Hepatocyte (in vitro differentiated cells): ENCODE data around the gene HOXC9. TPM values are rescaled to one million over a fixed set of nuclear protein-coding genes. Genes with fewer than 3 reads are reported as not detected.

Experiments
- DNase-seq: peaks from one replicate; pipeline ENCODE4 v3.0.0-alpha.2; 2016; ENCODE audit warnings: low spot score
- H2AFZ ChIP-seq: fragments of 200-600 bp; sonication (generic); 2 replicates; pipeline ENCODE4 v1.6.0; 2016; ENCODE audit warnings: antibody characterized with exemption, mild to moderate bottlenecking
- H3K27ac ChIP-seq: fragments of 200-600 bp; sonication (generic); 2 replicates; pipeline ENCODE4 v1.5.1; 2016; ENCODE audit warnings: mild to moderate bottlenecking
- H3K27me3 ChIP-seq: fragments of 200-600 bp; sonication (generic); 2 replicates; pipeline ENCODE4 v1.6.1; 2016
- H3K36me3 ChIP-seq: fragments of 200-600 bp; sonication (generic); replicated peaks from 2 replicates; pipeline ENCODE4 v1.5.1; 2016; ENCODE audit warnings: low read depth; ENCODE audit not compliant: insufficient read depth
- H3K4me1 ChIP-seq: fragments of 200-600 bp; sonication (generic); 2 replicates; pipeline ENCODE4 v1.5.1; 2016; ENCODE audit warnings: mild to moderate bottlenecking, moderate library complexity; ENCODE audit not compliant: insufficient read depth
- H3K4me2 ChIP-seq: fragments of 200-600 bp; sonication (generic); 2 replicates; pipeline ENCODE4 v1.6.0; 2016
- H3K4me3 ChIP-seq: fragments of 200-600 bp; sonication (generic); 2 replicates; pipeline ENCODE4 v1.5.1; 2016; ENCODE audit warnings: mild to moderate bottlenecking
- H3K79me2 ChIP-seq: fragments of 200-600 bp; sonication (generic); 2 replicates; pipeline ENCODE4 v1.6.0; 2017; ENCODE audit warnings: mild to moderate bottlenecking
- H3K9me2 ChIP-seq: fragments of 200-600 bp; sonication (generic); replicated peaks from 2 replicates; pipeline ENCODE4 v1.6.0; 2017; ENCODE audit warnings: mild to moderate bottlenecking; ENCODE audit not compliant: insufficient read depth
- H3K9me3 ChIP-seq: fragments of 200-600 bp; sonication (generic); 2 replicates; pipeline ENCODE4 v1.5.1; 2016; ENCODE audit warnings: low read depth, mild to moderate bottlenecking
- H4K20me1 ChIP-seq: fragments of 200-600 bp; sonication (generic); 2 replicates; pipeline ENCODE4 v1.6.0; 2016; ENCODE audit warnings: mild to moderate bottlenecking; ENCODE audit not compliant: insufficient read depth, poor library complexity, severe bottlenecking
- EZH2 ChIP-seq: fragments of 200-600 bp; sonication (generic); IDR thresholded peaks from 2 replicates; pipeline ENCODE4 v1.6.1; 2016; ENCODE audit warnings: antibody characterized with exemption, mild to moderate bottlenecking, borderline replicate concordance
- EZH2phosphoT487 ChIP-seq: fragments of 200-600 bp; sonication (generic); IDR thresholded peaks from one replicate; pipeline ENCODE4 v1.6.1; 2018; ENCODE audit warnings: antibody characterized with exemption, mild to moderate bottlenecking, low read depth, moderate library complexity; ENCODE audit not compliant: unreplicated experiment, severe bottlenecking
- WGBS: methylation state at CpG from one replicate; pipeline ENCODE4 v1.1.6; 2016; ENCODE audit warnings: low lambda C conversion rate; ENCODE audit errors: missing lambda C conversion rate; 5-methylcytosine and 5-hydroxymethylcytosine counted together
- polyA plus RNA-seq: library from polyadenylated mRNA; unstranded; fragments of >200 nt; fragmentation: Nextera tagmentation; extraction: Ambion mirVana; gene quantifications from 2 replicates; pipeline ENCODE4 v1.2.1, GENCODE V29; 2016
- total RNA-seq: library from RNA; depleted of rRNA; stranded (reverse); fragments of >200 nt; gene quantifications from 2 replicates; pipeline ENCODE4 v1.2.3, GENCODE V29; 2014
- TF ChIP-seq, protein P1 (sequence below): fragments of 200-600 bp; sonication (generic); IDR thresholded peaks from 2 replicates; pipeline ENCODE4 v1.5.1; 2016; ENCODE audit warnings: antibody characterized with exemption, mild to moderate bottlenecking; ENCODE audit not compliant: poor library complexity

HOXC9 gene
- total and polyA plus RNA-seq, 2 experiments from 2014 or later, result 0.10 to 4.1 TPM

DNA sequence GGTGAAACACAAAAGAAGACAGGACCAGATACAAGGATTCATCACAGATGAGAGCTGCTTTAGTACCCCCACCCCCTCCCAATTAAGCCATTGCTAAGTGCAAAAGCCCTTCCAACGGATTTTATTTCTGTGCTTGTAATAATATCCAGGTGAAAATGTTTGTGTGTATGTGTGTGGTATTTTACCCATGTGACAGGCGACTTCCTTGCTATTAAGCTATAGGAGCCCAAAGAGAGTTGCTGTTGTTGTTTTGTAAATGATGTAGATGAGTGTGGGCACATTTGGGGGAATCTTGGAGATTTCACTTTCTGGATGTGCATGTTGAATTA, 50.5 kb downstream of the HOXC9 start:
- Histone ChIP-seq H3K27ac (no peak overlapping the region), H3K4me2 (no peak overlapping the region), H3K4me3 (no peak overlapping the region), H3K79me2 (no peaks in the 10 kb centered on the region), H4K20me1 (no peaks in the 10 kb centered on the region), H3K4me1 (peaks cover 30% of the 10 kb centered on the region), H3K27me3 (peaks cover 94% of the 10 kb centered on the region), H3K9me2 (no peaks in the 10 kb centered on the region), H2AFZ (no peak overlapping the region), H3K36me3 (no peaks in the 10 kb centered on the region), H3K9me3 (no peaks in the 10 kb centered on the region)
- TF ChIP-seq EZH2 (peak; percentile 1), EZH2phosphoT487 (no peak)
- TF ChIP-seq, protein P1, sequence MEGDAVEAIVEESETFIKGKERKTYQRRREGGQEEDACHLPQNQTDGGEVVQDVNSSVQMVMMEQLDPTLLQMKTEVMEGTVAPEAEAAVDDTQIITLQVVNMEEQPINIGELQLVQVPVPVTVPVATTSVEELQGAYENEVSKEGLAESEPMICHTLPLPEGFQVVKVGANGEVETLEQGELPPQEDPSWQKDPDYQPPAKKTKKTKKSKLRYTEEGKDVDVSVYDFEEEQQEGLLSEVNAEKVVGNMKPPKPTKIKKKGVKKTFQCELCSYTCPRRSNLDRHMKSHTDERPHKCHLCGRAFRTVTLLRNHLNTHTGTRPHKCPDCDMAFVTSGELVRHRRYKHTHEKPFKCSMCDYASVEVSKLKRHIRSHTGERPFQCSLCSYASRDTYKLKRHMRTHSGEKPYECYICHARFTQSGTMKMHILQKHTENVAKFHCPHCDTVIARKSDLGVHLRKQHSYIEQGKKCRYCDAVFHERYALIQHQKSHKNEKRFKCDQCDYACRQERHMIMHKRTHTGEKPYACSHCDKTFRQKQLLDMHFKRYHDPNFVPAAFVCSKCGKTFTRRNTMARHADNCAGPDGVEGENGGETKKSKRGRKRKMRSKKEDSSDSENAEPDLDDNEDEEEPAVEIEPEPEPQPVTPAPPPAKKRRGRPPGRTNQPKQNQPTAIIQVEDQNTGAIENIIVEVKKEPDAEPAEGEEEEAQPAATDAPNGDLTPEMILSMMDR, result no peak
- WGBS, result 37% methylated on average over 2 of the region's 2 CpGs
- DNase-seq, result no peak

- Histone ChIP-seq H3K4me3 (no peak overlapping the region), H3K9me3 (no peaks in the 10 kb centered on the region), H3K4me2 (no peak overlapping the region), H3K79me2 (no peaks in the 10 kb centered on the region), H3K27me3 (peaks cover 93% of the 10 kb centered on the region), H4K20me1 (no peaks in the 10 kb centered on the region), H3K27ac (no peak overlapping the region), H3K36me3 (no peaks in the 10 kb centered on the region), H3K4me1 (peaks cover 33% of the 10 kb centered on the region), H3K9me2 (no peaks in the 10 kb centered on the region), H2AFZ (no peak overlapping the region)
- WGBS, result 44% methylated on average over 12 of the region's 12 CpGs
- DNase-seq, result no peak
- TF ChIP-seq EZH2phosphoT487 (no peak), EZH2 (peak; percentile 16)
Measured at GRCh38 chr12:54051026-54051842, 51.3 kb downstream of the HOXC9 start.

DNA sequence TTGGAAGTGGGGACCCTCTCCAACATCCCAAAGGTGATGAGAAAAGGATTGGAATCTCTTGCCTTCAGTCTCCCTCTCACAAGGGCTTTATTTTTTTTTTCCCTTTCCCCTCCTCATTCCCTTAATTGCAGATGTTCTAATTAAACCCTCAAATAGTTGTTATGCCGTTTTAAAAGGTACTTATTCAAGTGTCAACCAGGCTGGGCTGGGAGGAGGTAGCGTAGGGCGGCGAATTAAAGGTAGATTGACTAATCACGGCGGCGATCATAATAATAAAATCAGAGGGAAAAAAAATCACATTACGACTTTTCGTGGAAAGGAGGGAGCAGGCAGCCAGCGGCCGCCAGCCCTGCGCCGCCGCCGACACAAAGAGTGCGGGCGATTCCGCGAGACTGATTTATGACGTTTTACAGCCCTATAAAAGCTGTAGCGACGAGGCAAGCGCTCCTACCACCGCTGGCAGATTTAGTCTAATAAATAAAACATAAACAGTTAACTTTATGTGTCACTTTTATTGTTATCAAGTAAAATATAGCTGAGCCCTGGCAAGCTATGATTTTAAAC, 52.0 kb downstream of the HOXC9 start:
- H3K36me3 ChIP-seq, result no peaks in the 10 kb centered on the region
- peak; percentile 66 for DNase-seq

More for the DNA sequence above, 52.0 kb downstream of the HOXC9 start:
- TF ChIP-seq, protein P1, result no peak
- TF ChIP-seq EZH2, result peak; percentile 49
- no peak for TF ChIP-seq EZH2phosphoT487
- peaks cover 33% of the 10 kb centered on the region for H3K4me1 ChIP-seq
- H3K27ac ChIP-seq, result no peak overlapping the region
- H3K79me2 ChIP-seq, result no peaks in the 10 kb centered on the region
- no peak overlapping the region for H3K4me3 ChIP-seq
- no peaks in the 10 kb centered on the region for H4K20me1 ChIP-seq
- H2AFZ ChIP-seq, result no peak overlapping the region
- H3K9me2 ChIP-seq, result no peaks in the 10 kb centered on the region
- WGBS, result 8% methylated on average over 24 of the region's 24 CpGs
- H3K9me3 ChIP-seq, result no peaks in the 10 kb centered on the region
- H3K27me3 ChIP-seq, result peaks cover 93% of the 10 kb centered on the region
- H3K4me2 ChIP-seq, result peak overlapping the region; percentile 78
